SK-N-SH (cell line): Measurements from ENCODE around the gene KCNS1. TPM values are rescaled to one million over a fixed set of nuclear protein-coding genes. Genes with fewer than 3 reads are reported as not detected.

Experiments used
- CTCF ChIA-PET: fragments of 300-600, 350-600 bp; formaldehyde crosslinking; extraction: SDS; loops from one replicate; lab custom pipeline; 2021; lab: Yijun Ruan, JAX
- POLR2A ChIA-PET: fragments of 350-600 bp; sonication (Branson Sonifier 250); formaldehyde crosslinking; extraction: SDS; loops from one replicate; lab custom pipeline; 2020; ENCODE audit warnings: antibody characterized with exemption, inconsistent platforms; lab: Yijun Ruan, JAX
- DNase-seq: peaks from one replicate; pipeline ENCODE4 v3.0.0; 2012
- H2AFZ ChIP-seq: fragments of 200-600 bp; sonication (generic); 2 replicates; pipeline ENCODE4 v1.8.1; 2016; ENCODE audit warnings: antibody characterized with exemption, mild to moderate bottlenecking, low read depth
- H3F3A ChIP-seq: fragments of 200-600 bp; sonication (generic); replicated peaks from 2 replicates; pipeline ENCODE3; 2016; ENCODE audit warnings: antibody characterized with exemption, mild to moderate bottlenecking; ENCODE audit not compliant: insufficient read depth
- H3K27ac ChIP-seq, 2 experiments: fragments of 200-500 bp in 1 of 2; fragments of 200-600 bp in 1 of 2; sonication (Bioruptor generic) in 1 of 2; sonication (generic), shearing (Covaris generic) in 1 of 2; 2 replicates each; pipeline versions ENCODE4 v1.5.1 to v1.6.1; 2014 to 2016; ENCODE audit warnings: low read depth in 2 of 2, inconsistent platforms in 1 of 2, low read length in 1 of 2, mild to moderate bottlenecking in 1 of 2, mixed read lengths in 1 of 2
- H3K27me3 ChIP-seq: fragments of 200-600 bp; sonication (generic), shearing (Covaris generic); 2 replicates; pipeline ENCODE4 v1.6.1; 2016; ENCODE audit warnings: mixed run types; ENCODE audit not compliant: insufficient read depth
- H3K36me3 ChIP-seq, 2 experiments: fragments of 200-500 bp in 1 of 2; fragments of 200-600 bp in 1 of 2; sonication (Bioruptor generic) in 1 of 2; sonication (generic) in 1 of 2; replicated peaks in 1 of 2; 2 replicates each; pipeline versions ENCODE3 to v1.5.1; 2014 to 2016; ENCODE audit warnings: low read length in 1 of 2, mild to moderate bottlenecking in 1 of 2; ENCODE audit not compliant: insufficient read depth in 2 of 2, control insufficient read depth in 1 of 2
- H3K4me1 ChIP-seq, 2 experiments: fragments of 200-500 bp in 1 of 2; fragments of 200-600 bp in 1 of 2; sonication (Bioruptor generic) in 1 of 2; sonication (generic), shearing (Covaris generic) in 1 of 2; 2 replicates each; pipeline versions ENCODE4 v1.5.1 to v1.6.1; 2014 to 2016; ENCODE audit warnings: low read depth in 1 of 2, low read length in 1 of 2, mixed run types in 1 of 2; ENCODE audit not compliant: insufficient read depth in 2 of 2, control insufficient read depth in 1 of 2
- H3K4me2 ChIP-seq: fragments of 200-600 bp; sonication (generic), shearing (Covaris generic); 2 replicates; pipeline ENCODE4 v1.6.1; 2017; ENCODE audit warnings: mixed run types
- H3K4me3 ChIP-seq, 2 experiments: fragments of 200-500 bp in 1 of 2; fragments of 200-600 bp in 1 of 2; sonication (Bioruptor generic) in 1 of 2; sonication (generic), shearing (Covaris generic) in 1 of 2; 2 replicates each; pipeline versions ENCODE4 v1.5.1 to v1.8.1; 2014 to 2016; ENCODE audit warnings: low read depth in 2 of 2, inconsistent platforms in 1 of 2, low read length in 1 of 2, mild to moderate bottlenecking in 1 of 2, mixed read lengths in 1 of 2, moderate library complexity in 1 of 2
- H3K79me2 ChIP-seq: fragments of 200-600 bp; sonication (generic); 2 replicates; pipeline ENCODE4 v1.8.1; 2017; ENCODE audit warnings: mild to moderate bottlenecking; ENCODE audit not compliant: insufficient read depth
- H3K9ac ChIP-seq: fragments of 200-600 bp; sonication (generic); 2 replicates; pipeline ENCODE4 v1.6.1; 2017; ENCODE audit warnings: mixed run types
- H3K9me2 ChIP-seq: fragments of 200-600 bp; sonication (generic); 2 replicates; pipeline ENCODE4 v1.6.1; 2017; ENCODE audit warnings: mixed run types
- H3K9me3 ChIP-seq: fragments of 200-600 bp; sonication (generic); 2 replicates; pipeline ENCODE4 v1.6.1; 2017; ENCODE audit warnings: mixed run types, mild to moderate bottlenecking, moderate library complexity
- H4K20me1 ChIP-seq: fragments of 200-600 bp; sonication (generic); 2 replicates; pipeline ENCODE4 v1.6.1; 2017; ENCODE audit warnings: mild to moderate bottlenecking, mixed run types; ENCODE audit not compliant: insufficient read depth
- CHD2 ChIP-seq: fragments of 150-350 bp; IDR thresholded peaks from 2 replicates; pipeline ENCODE4 v1.6.1; 2018; ENCODE audit warnings: low read length; ENCODE audit not compliant: partially characterized antibody
- CTCF ChIP-seq: fragments of 200-600 bp; sonication (generic); IDR thresholded peaks from 2 replicates; pipeline ENCODE4 v1.6.1; 2017; ENCODE audit warnings: antibody characterized with exemption, mild to moderate bottlenecking, moderate library complexity
- ELF1 ChIP-seq: IDR thresholded peaks from 2 replicates; pipeline ENCODE4 v1.4.0; 2012
- EZH2phosphoT487 ChIP-seq: fragments of 200-600 bp; sonication (generic); IDR thresholded peaks from 2 replicates; pipeline ENCODE4 v1.6.1; 2017; ENCODE audit warnings: low read depth, mixed run types, mild to moderate bottlenecking, antibody characterized with exemption, moderate library complexity, borderline replicate concordance
- FOSL2 ChIP-seq: IDR thresholded peaks from 2 replicates; pipeline ENCODE4 v1.4.0; 2012; ENCODE audit warnings: low read depth, mild to moderate bottlenecking, moderate library complexity, borderline replicate concordance
- FOXM1 ChIP-seq: IDR thresholded peaks from 2 replicates; pipeline ENCODE4 v1.4.0; 2012; ENCODE audit warnings: low read depth, mild to moderate bottlenecking
- GATA2 ChIP-seq: sonication (generic); formaldehyde crosslinking; IDR thresholded peaks from 2 replicates; pipeline ENCODE4 v1.5.0; 2020; ENCODE audit warnings: mild to moderate bottlenecking, missing genetic modification reagents
- IRF3 ChIP-seq: fragments of 150-350 bp; IDR thresholded peaks from 2 replicates; pipeline ENCODE4 v1.6.1; 2016; ENCODE audit warnings: mild to moderate bottlenecking, low read depth, low read length
- JUND ChIP-seq: IDR thresholded peaks from 2 replicates; pipeline ENCODE4 v1.4.0; 2012
- NFIC ChIP-seq: IDR thresholded peaks from 2 replicates; pipeline ENCODE4 v1.4.0; 2012; ENCODE audit warnings: borderline replicate concordance
- POLR2AphosphoS5 ChIP-seq: IDR thresholded peaks from 2 replicates; pipeline ENCODE4 v1.6.1; 2012; ENCODE audit warnings: low read depth, low read length
- RFX5 ChIP-seq: IDR thresholded peaks from 2 replicates; pipeline ENCODE4 v1.6.1; 2012; ENCODE audit warnings: mild to moderate bottlenecking, improper control_type of control experiment, low read length
- SIN3A ChIP-seq: IDR thresholded peaks from 2 replicates; pipeline ENCODE4 v1.6.1; 2012; ENCODE audit warnings: low read depth, mild to moderate bottlenecking, low read length, moderate library complexity, borderline replicate concordance
- TAF1 ChIP-seq: IDR thresholded peaks from 2 replicates; pipeline ENCODE4 v1.6.1; 2012; ENCODE audit warnings: low read depth, mild to moderate bottlenecking, low read length, moderate library complexity, borderline replicate concordance
- TCF12 ChIP-seq: IDR thresholded peaks from 2 replicates; pipeline ENCODE4 v1.4.0; 2012
- YY1 ChIP-seq: IDR thresholded peaks from 2 replicates; pipeline ENCODE4 v1.4.0; 2012; ENCODE audit warnings: low read depth, mild to moderate bottlenecking
- ZBTB33 ChIP-seq: IDR thresholded peaks from 2 replicates; pipeline ENCODE4 v1.4.0; 2012; ENCODE audit warnings: low read depth, borderline replicate concordance
- WGBS: methylation state at CpG from one replicate; pipeline ENCODE4 v1.1.6; 2017; ENCODE audit warnings: low lambda C conversion rate; 5-methylcytosine and 5-hydroxymethylcytosine counted together
- polyA plus RNA-seq, 3 experiments: library from polyadenylated mRNA; depleted of rRNA; stranded (reverse); fragments of >200 nt; gene quantifications; 2 replicates each; pipeline ENCODE4 v1.2.3, GENCODE V29; 2012

Gene KCNS1
- polyA plus RNA-seq, 1 of the 3 experiments (the other 2 are of a cell fraction), result 0.07 TPM

- 90% methylated on average over 4 of the region's 4 CpGs for WGBS
- ChIA-PET POLR2A (interaction anchor here (0.9 kb wide), 1 partner anchor 15 kb away, joined by 3 read pairs; no protein-coding TSS in a partner anchor), CTCF (interaction anchor here (0.6 to 1.5 kb wide), 5 partner anchors 12 to 230 kb away, joined by 3 to 8 read pairs (median 5); no protein-coding TSS in a partner anchor)
- Histone ChIP-seq H3F3A (peaks cover 17% of the 10 kb centered on the region), H3K9me3 (no peaks in the 10 kb centered on the region), H3K4me2 (no peak overlapping the region), H3K79me2 (peaks cover 15% of the 10 kb centered on the region; the same call in 1 of the 2 replicates), H3K27me3 (no peaks in the 10 kb centered on the region), H3K4me3 (no peak overlapping the region), H3K27ac (peak overlapping the region in 1 of 2 experiments; percentile 66; a peak in 2 of 4 replicates), H3K9me2 (no peaks in the 10 kb centered on the region), H3K4me1 (peaks cover 0 to 14% of the 10 kb centered on the region in 2 experiments; a peak in 2 of 4 replicates), H3K36me3 (peaks cover 6 to 8% of the 10 kb centered on the region in 2 experiments), H2AFZ (no peak overlapping the region), H4K20me1 (no peaks in the 10 kb centered on the region), H3K9ac (0 out of 2 replicates have a peak overlapping the region, but pooled peaks have one; percentile 10)
- DNase-seq, result no peak
- no peak for TF ChIP-seq CHD2
- no peak for TF ChIP-seq JUND
- TF ChIP-seq TCF12, result no peak
- no peak for TF ChIP-seq POLR2AphosphoS5
- TF ChIP-seq NFIC, result no peak
- TF ChIP-seq GATA2 (CRISPR knock-in tag), result no peak
- TF ChIP-seq EZH2phosphoT487, result no peak
- TF ChIP-seq TAF1, result no peak
- no peak for TF ChIP-seq ZBTB33
- no peak for TF ChIP-seq CTCF
These were observed 40.6 kb downstream of the KCNS1 start for GRCh38 chr20:45060294-45060693.

GRCh38 chr20:45059022-45059728, 41.8 kb downstream of the KCNS1 start:
- peaks cover 8 to 11% of the 10 kb centered on the region in 2 experiments for H3K36me3 ChIP-seq
- peaks cover 3 to 14% of the 10 kb centered on the region in 2 experiments; a peak in 3 of 4 replicates for H3K4me1 ChIP-seq
- peaks cover 4% of the 10 kb centered on the region; the same call in 1 of the 2 replicates for H3K79me2 ChIP-seq
- peaks cover 17% of the 10 kb centered on the region for H3F3A ChIP-seq
- no peak for TF ChIP-seq EZH2phosphoT487
- no peak for TF ChIP-seq TCF12
- no peak for TF ChIP-seq SIN3A
- TF ChIP-seq CTCF, result no peak
- TF ChIP-seq ELF1, result no peak
- no peak for TF ChIP-seq RFX5
- TF ChIP-seq FOSL2, result peak; percentile 40; the same call in 1 of the 2 replicates
- TF ChIP-seq IRF3, result no peak
- no peak for TF ChIP-seq YY1
- no peak for TF ChIP-seq FOXM1
- peak; percentile 5; the same call in 1 of the 2 replicates for TF ChIP-seq JUND
- no peak overlapping the region for H3K4me2 ChIP-seq
- H3K9me2 ChIP-seq, result no peaks in the 10 kb centered on the region
- no peak for DNase-seq
- H2AFZ ChIP-seq, result no peak overlapping the region
- WGBS, result 71% methylated on average over 6 of the region's 6 CpGs
- no peaks in the 10 kb centered on the region for H3K9me3 ChIP-seq
- H3K9ac ChIP-seq, result no peak overlapping the region; the same call in 1 of the 2 replicates
- H4K20me1 ChIP-seq, result no peaks in the 10 kb centered on the region
- no peaks in the 10 kb centered on the region for H3K27me3 ChIP-seq
- H3K4me3 ChIP-seq, result no peak overlapping the region
- CTCF ChIA-PET, result interaction anchor here (0.8 to 2.9 kb wide), 3 partner anchors 11 to 36 kb away, joined by 3 to 8 read pairs (median 6); no protein-coding TSS in a partner anchor
- H3K27ac ChIP-seq, result 0 out of 4 replicates have a peak overlapping the region, but pooled peaks of 1 of the 2 experiments have one; percentile 14
- POLR2A ChIA-PET, result no interaction called here
